GM19328 (cell line): ENCODE results near the gene GJB3.

Source experiments
- ATAC-seq: cut with Tn5 transposase; IDR thresholded peaks from one replicate; pipeline ENCODE4 v1.9.1; 2021; ENCODE audit warnings: mild to moderate bottlenecking, moderate library complexity; ENCODE audit not compliant: unreplicated experiment

The GJB3 gene

GRCh38 chr1:34822202-34822601 lies 41.2 kb downstream of the GJB3 start:
- ATAC-seq: no peak

DNA sequence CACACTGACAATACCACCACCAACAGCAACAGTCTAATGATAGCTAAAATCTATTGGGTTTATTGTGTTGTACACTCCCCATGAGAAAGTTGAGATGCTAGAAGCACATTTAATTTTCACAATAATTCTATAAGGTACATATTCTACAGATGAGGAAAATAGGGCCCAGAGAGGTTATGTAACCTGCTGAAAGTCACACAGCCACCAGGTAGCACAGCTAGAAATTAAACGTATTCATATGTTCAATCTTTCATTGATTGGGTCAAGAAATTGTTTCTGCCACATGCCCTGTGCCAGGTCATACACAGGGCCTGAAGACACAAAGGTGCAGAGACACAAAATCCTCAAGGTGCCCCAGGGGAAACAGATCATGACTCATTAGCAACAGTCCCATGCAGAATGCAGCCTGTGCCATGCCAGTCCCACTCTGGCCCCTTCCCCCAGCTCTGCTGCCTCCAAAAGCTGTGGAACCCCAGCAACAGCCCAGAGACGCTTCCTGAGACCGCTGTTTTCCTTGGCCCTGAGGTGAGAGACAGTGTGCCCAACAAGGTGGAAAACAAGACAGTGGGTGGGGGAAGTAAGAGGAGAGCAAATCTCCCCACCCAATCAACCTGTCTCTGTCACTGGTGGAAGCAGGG lies 43.9 kb downstream of the GJB3 start:
- no peak for ATAC-seq

- ATAC-seq: no peak
Observed at GRCh38 chr1:34825455-34826091, 44.6 kb downstream of the GJB3 start.

GRCh38 chr1:34827341-34827941 lies 46.4 kb downstream of the GJB3 start:
- no peak for ATAC-seq

DNA sequence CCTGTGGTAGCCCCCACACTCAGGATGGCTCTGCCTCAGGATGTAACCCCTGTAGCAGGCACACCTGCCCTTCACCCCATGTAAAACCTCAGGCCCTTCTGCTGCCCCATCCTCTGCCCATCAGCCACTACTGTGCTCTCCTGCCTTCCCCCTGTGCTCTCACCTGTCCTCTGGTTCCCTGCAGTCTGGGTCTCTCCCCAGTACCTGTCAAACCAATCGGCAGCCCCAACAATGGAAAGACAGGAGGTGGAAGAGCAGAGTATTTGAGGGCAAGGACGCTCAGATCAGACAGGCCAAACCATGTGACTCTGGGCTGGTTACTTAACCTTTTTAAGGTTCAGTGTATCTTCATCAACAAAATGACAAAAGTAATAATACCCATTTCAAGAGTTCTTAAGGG lies 47.6 kb downstream of the GJB3 start:
- no peak for ATAC-seq

DNA sequence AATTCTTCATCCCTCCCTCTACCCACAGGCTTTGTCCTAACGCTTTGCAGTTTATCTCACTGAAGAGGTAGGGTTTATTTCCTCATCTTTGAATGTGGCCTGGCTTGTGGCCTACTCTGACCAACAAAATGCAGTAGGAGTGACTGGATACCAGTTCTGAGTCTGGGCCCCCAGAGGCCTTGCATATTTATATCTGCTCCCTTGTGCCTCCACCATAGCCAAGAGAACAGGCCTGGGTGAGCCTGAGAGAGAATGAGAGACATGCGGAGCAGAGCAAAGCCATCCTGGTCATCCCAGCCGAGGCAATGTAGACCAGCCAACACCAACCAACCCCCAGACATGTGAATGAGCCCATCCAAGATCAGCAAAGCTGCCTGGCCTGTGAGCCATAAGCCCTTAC lies 48.2 kb downstream of the GJB3 start:
- no peak for ATAC-seq

GRCh38 chr1:34831721-34832246 lies 50.8 kb downstream of the GJB3 start:
- no peak for ATAC-seq

DNA sequence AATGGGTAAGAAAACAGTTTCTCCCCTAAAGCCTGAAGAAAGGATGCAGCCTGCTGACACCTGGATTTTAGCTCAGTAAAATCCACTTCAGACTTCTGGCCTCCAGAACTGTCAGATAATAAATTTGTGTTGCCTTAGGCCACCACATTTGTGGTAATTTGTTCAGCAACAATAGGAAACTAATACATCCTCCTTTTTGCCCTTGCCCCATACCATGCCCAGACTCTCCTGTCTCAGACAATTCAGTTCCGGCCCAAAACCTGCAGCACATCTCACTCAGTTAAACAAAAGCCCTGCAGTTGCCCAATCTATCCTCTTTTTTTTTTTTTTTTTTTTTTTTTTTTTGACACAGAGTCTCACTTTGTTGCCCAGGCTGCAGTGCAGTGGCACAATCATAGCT lies 52.7 kb downstream of the GJB3 start:
- no peak for ATAC-seq
